OCI-LY1 (cell line): ENCODE results near the gene MLLT6.

ENCODE experiments used
- EZH2 ChIP-seq: fragments of 200-600 bp; sonication (generic), shearing (Covaris generic); IDR thresholded peaks from 2 replicates; pipeline ENCODE4 v1.8.0; 2017; ENCODE audit warnings: borderline replicate concordance, mixed run types, mild to moderate bottlenecking, antibody characterized with exemption, low read length, moderate library complexity, mixed read lengths
- TF ChIP-seq, protein P1 (sequence below): fragments of 200-600 bp; sonication (generic), shearing (Covaris generic); IDR thresholded peaks from 2 replicates; pipeline ENCODE4 v1.5.1; 2017; ENCODE audit warnings: mild to moderate bottlenecking, antibody characterized with exemption, low read length, moderate library complexity, mixed read lengths

DNA sequence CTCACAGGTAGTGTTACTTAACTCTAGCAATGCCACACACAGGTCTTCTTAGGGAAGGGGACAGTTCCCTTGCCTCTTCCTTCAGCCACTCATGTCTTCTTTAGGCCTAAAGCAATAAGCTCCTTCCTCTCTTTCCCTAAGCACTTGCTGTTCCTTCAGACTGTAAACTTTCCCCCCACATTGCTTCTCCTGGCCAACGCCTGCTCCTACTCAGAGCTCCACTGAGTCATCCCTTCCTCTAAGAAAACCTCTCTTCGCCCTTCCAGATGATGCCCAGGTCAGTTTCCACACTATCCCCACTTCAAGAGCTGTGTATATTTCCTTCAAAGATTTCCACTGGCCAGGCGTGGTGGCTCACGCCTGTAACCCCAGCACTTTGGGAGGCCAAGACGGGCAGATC, 17.8 kb upstream of the MLLT6 start:
- no peak for TF ChIP-seq EZH2
- TF ChIP-seq, protein P1, sequence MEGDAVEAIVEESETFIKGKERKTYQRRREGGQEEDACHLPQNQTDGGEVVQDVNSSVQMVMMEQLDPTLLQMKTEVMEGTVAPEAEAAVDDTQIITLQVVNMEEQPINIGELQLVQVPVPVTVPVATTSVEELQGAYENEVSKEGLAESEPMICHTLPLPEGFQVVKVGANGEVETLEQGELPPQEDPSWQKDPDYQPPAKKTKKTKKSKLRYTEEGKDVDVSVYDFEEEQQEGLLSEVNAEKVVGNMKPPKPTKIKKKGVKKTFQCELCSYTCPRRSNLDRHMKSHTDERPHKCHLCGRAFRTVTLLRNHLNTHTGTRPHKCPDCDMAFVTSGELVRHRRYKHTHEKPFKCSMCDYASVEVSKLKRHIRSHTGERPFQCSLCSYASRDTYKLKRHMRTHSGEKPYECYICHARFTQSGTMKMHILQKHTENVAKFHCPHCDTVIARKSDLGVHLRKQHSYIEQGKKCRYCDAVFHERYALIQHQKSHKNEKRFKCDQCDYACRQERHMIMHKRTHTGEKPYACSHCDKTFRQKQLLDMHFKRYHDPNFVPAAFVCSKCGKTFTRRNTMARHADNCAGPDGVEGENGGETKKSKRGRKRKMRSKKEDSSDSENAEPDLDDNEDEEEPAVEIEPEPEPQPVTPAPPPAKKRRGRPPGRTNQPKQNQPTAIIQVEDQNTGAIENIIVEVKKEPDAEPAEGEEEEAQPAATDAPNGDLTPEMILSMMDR: no peak
